Erythroblast (primary cell): ENCODE data around the gene INO80.

Experiments
- DNase-seq, 2 experiments: peaks; one replicate each; lab custom pipeline; 2025; lab: John Stamatoyannopoulos, UW
- GATA1 ChIP-seq: IDR thresholded peaks from 2 replicates; pipeline ENCODE4 v1.6.1; 2011; ENCODE audit warnings: low read depth, mild to moderate bottlenecking, control low read depth, low read length, moderate library complexity
- POLR2A ChIP-seq: IDR thresholded peaks from 2 replicates; pipeline ENCODE4 v1.6.1; 2011; ENCODE audit warnings: mild to moderate bottlenecking, low read length

INO80 gene

GRCh38 chr15:40931300-40932142 lies 184.6 kb downstream of the INO80 start:
- TF ChIP-seq GATA1 (no peak), POLR2A (no peak)

GRCh38 chr15:40930430-40931299 lies 185.4 kb downstream of the INO80 start:
- TF ChIP-seq POLR2A: no peak
- TF ChIP-seq GATA1: no peak
- DNase-seq: peak; percentile 34 to 49

More at GRCh38 chr15:40931300-40932142, 184.6 kb downstream of the INO80 start:
- DNase-seq: no peak

DNA sequence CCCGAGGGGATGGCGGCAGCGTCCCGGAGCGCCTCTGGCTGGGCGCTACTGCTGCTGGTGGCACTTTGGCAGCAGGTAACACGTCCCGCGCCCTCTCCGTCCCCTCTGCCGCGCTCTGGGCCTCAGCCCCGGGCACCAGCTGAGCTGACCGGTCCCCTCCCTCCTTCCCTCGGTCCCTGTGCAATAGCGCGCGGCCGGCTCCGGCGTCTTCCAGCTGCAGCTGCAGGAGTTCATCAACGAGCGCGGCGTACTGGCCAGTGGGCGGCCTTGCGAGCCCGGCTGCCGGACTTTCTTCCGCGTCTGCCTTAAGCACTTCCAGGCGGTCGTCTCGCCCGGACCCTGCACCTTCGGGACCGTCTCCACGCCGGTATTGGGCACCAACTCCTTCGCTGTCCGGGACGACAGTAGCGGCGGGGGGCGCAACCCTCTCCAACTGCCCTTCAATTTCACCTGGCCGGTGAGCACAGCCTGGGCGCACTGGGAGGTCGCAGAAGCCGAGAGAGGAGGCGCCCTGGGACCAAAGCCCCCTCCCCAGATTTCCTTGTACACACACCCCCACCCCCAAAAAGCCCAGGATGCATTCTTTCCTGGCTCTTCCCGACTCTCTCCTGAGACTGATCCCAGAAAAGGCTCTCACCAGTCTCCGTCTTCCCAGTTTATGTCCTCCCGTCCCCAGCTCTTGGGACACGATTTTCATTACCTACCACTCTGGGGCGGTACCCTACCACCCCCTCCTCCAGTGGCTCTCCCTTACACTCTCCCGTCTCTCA lies 186.2 kb downstream of the INO80 start:
- TF ChIP-seq GATA1: no peak
- TF ChIP-seq POLR2A: no peak
- DNase-seq: peak; percentile 32 to 37
